Natural killer cell (primary cell): ENCODE data around the gene KDM1A. TPM values are rescaled to one million over a fixed set of nuclear protein-coding genes. Genes with fewer than 3 reads are reported as not detected.

Source experiments
- ATAC-seq, 3 donors: fragments of 150-1000 bp in 2 of 3; fragments of 200-7000 bp in 1 of 3; cut with Tn5 transposase; 1 replicate in 1 of 3; 2 replicates in 2 of 3; pipeline ENCODE4 v1.10.0; 2021; ENCODE audit warnings: mild to moderate bottlenecking in 2 of 3, moderate library complexity in 2 of 3
- DNase-seq, 2 donors: peaks; one replicate each; pipeline versions ENCODE4 v3.0.0 to v3.0.0-alpha.2; 2013 to 2021; ENCODE audit warnings: mixed read lengths in 1 of 2
- H3K27ac ChIP-seq: one replicate; pipeline ENCODE4 v1.5.1; 2013; ENCODE audit warnings: mild to moderate bottlenecking, low read length
- H3K27me3 ChIP-seq: one replicate; pipeline ENCODE4 v1.6.1; 2013; ENCODE audit warnings: low read length; ENCODE audit not compliant: control insufficient read depth, insufficient read depth
- H3K36me3 ChIP-seq: one replicate; pipeline ENCODE4 v1.6.1; 2013; ENCODE audit warnings: low read length; ENCODE audit not compliant: control insufficient read depth, insufficient read depth
- H3K4me1 ChIP-seq: one replicate; pipeline ENCODE4 v1.6.1; 2013; ENCODE audit warnings: low read length; ENCODE audit not compliant: control insufficient read depth, insufficient read depth
- H3K4me3 ChIP-seq: one replicate; pipeline ENCODE4 v1.5.1; 2013; ENCODE audit warnings: low read length
- H3K9me3 ChIP-seq: one replicate; pipeline ENCODE4 v1.6.1; 2013; ENCODE audit warnings: low read length; ENCODE audit not compliant: control insufficient read depth, insufficient read depth
- H3K27ac Mint-ChIP-seq, 2 donors: one replicate each; pipeline ENCODE4 v1.8.0; 2022; ENCODE audit warnings: mild to moderate bottlenecking in 2 of 2, mixed read lengths in 2 of 2, moderate library complexity in 1 of 2
- H3K27me3 Mint-ChIP-seq, 2 donors: one replicate each; pipeline ENCODE4 v1.8.0; 2022; ENCODE audit warnings: low read depth in 2 of 2, mixed read lengths in 2 of 2
- H3K36me3 Mint-ChIP-seq: one replicate; pipeline ENCODE4 v1.8.0; 2022; ENCODE audit warnings: mixed read lengths
- H3K4me1 Mint-ChIP-seq, 2 donors: one replicate each; pipeline ENCODE4 v1.8.0; 2022; ENCODE audit warnings: mixed read lengths in 2 of 2
- H3K4me3 Mint-ChIP-seq: one replicate; pipeline ENCODE4 v1.8.0; 2022; ENCODE audit warnings: mild to moderate bottlenecking, moderate library complexity, mixed read lengths
- H3K9me3 Mint-ChIP-seq, 2 donors: one replicate each; pipeline ENCODE4 v1.8.0; 2022; ENCODE audit warnings: mixed read lengths in 2 of 2
- CTCF ChIP-seq: fragments of 200-600 bp; IDR thresholded peaks from one replicate; pipeline ENCODE4 v1.8.0; 2022; ENCODE audit warnings: antibody characterized with exemption
- WGBS: methylation state at CpG from one replicate; pipeline ENCODE4 v1.1.7; 2013; ENCODE audit warnings: missing lambda C conversion rate; ENCODE audit not compliant: insufficient coverage; 5-methylcytosine and 5-hydroxymethylcytosine counted together
- intact Hi-C: fragments of 100-400 bp; cut with micrococcal nuclease; formaldehyde crosslinking; loops from one replicate; pipeline ENCODE4 v1.14.2; 2022
- total RNA-seq, 4 donors: library from RNA; stranded (reverse); fragments of 120-200 nt in 1 of 4; gene quantifications; one replicate each; pipeline versions ENCODE4 v1.2.3 to v1.2.4, GENCODE V29; 2013 to 2022

Gene KDM1A
- total RNA-seq, 3 donors from 2014 or later (not counting 1 experiment from before 2014, with no cell fraction given) = 33.0 to 45.4 (median 43.8) TPM

GRCh38 chr1:23037081-23037740, 17.9 kb downstream of the KDM1A start:
- no peak for TF ChIP-seq CTCF
- no peaks in the 10 kb centered on the region for H3K27me3 ChIP-seq
- Mint-ChIP-seq H3K27me3 (no peaks in the 10 kb centered on the region), H3K36me3 (no peaks in the 10 kb centered on the region), H3K4me3 (no peak overlapping the region), H3K4me1 (peaks cover 14 to 18% of the 10 kb centered on the region in 2 donors), H3K9me3 (no peaks in the 10 kb centered on the region), H3K27ac (no peak overlapping the region)
- DNase-seq (no peak), ATAC-seq (no peak)
- intact Hi-C loops = no loop called here
- H3K4me1 ChIP-seq = no peaks in the 10 kb centered on the region
- 100% methylated on average over 3 of the region's 4 CpGs for WGBS
- H3K9me3 ChIP-seq = no peaks in the 10 kb centered on the region
- H3K4me3 ChIP-seq = no peak overlapping the region
- H3K36me3 ChIP-seq = no peaks in the 10 kb centered on the region
- no peak overlapping the region for H3K27ac ChIP-seq

- Mint-ChIP-seq H3K36me3 (no peaks in the 10 kb centered on the region), H3K4me1 (peaks cover 9 to 12% of the 10 kb centered on the region in 2 donors), H3K27ac (no peak overlapping the region), H3K4me3 (no peak overlapping the region), H3K9me3 (no peaks in the 10 kb centered on the region), H3K27me3 (no peaks in the 10 kb centered on the region)
- intact Hi-C loops = no loop called here
- ATAC-seq (no peak), DNase-seq (no peak)
- TF ChIP-seq CTCF = no peak
- Histone ChIP-seq H3K4me3 (no peak overlapping the region), H3K9me3 (no peaks in the 10 kb centered on the region), H3K36me3 (no peaks in the 10 kb centered on the region), H3K27me3 (no peaks in the 10 kb centered on the region), H3K4me1 (no peaks in the 10 kb centered on the region), H3K27ac (no peak overlapping the region)
- 82% methylated on average over 5 of the region's 7 CpGs for WGBS
Measured at GRCh38 chr1:23039308-23039826, 20.1 kb downstream of the KDM1A start.

DNA sequence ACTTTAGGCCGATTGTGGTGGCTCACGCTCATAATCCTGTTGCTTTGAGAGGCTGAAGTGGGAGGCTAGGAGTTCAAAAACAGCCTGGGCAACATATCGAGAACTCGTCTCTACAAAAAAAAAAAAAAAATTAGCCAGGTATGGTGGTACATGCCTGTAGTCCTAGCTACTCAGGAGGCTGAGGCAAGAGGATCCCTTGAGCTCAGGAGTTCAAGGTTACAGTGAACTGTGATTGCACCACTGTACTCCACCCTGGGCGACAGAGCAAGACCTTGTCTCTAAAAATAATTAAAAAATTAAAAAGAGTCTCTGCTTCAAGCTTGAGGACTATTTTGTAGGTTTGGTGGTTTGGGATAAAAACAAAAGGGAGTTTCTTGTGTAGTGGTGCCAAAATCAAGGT, 21.2 kb downstream of the KDM1A start:
- Histone ChIP-seq H3K4me3 (no peak overlapping the region), H3K9me3 (no peaks in the 10 kb centered on the region), H3K36me3 (no peaks in the 10 kb centered on the region), H3K4me1 (no peaks in the 10 kb centered on the region), H3K27ac (no peak overlapping the region), H3K27me3 (no peaks in the 10 kb centered on the region)
- H3K27me3 Mint-ChIP-seq = no peaks in the 10 kb centered on the region
- TF ChIP-seq CTCF = no peak
- ATAC-seq (no peak), DNase-seq (no peak)
- no peak overlapping the region for H3K27ac Mint-ChIP-seq
- no peaks in the 10 kb centered on the region for H3K9me3 Mint-ChIP-seq
- H3K36me3 Mint-ChIP-seq = no peaks in the 10 kb centered on the region
- intact Hi-C loops = no loop called here
- H3K4me1 Mint-ChIP-seq = peaks cover 12% of the 10 kb centered on the region in 2 donors
- 92% methylated on average over 5 of the region's 5 CpGs for WGBS
- no peak overlapping the region for H3K4me3 Mint-ChIP-seq

GRCh38 chr1:23044035-23044434, 24.8 kb downstream of the KDM1A start:
- Mint-ChIP-seq H3K27me3 (no peaks in the 10 kb centered on the region), H3K4me1 (peaks cover 19 to 20% of the 10 kb centered on the region in 2 donors), H3K9me3 (no peaks in the 10 kb centered on the region), H3K27ac (no peak overlapping the region), H3K36me3 (no peaks in the 10 kb centered on the region), H3K4me3 (no peak overlapping the region)
- no peaks in the 10 kb centered on the region for H3K36me3 ChIP-seq
- WGBS = 83% methylated on average over 1 of the region's 3 CpGs
- H3K4me1 ChIP-seq = no peaks in the 10 kb centered on the region
- H3K27ac ChIP-seq = no peak overlapping the region
- no peak for TF ChIP-seq CTCF
- no peaks in the 10 kb centered on the region for H3K27me3 ChIP-seq
- no peaks in the 10 kb centered on the region for H3K9me3 ChIP-seq
- intact Hi-C loops = no loop called here
- H3K4me3 ChIP-seq = no peak overlapping the region
- ATAC-seq = no peak
- DNase-seq = no peak
